RWPE2 (cell line): ENCODE data around the gene SUMF2.
"Not testable (repeated sequence)": the region's sequence is repeated elsewhere in the genome, so short reads cannot be mapped to it uniquely, and the experiment has no call there.

Source experiments
- ATAC-seq: fragments of 200-7000 bp; cut with Tn5 transposase; 3 replicates; pipeline ENCODE4 v1.9.1; 2021; ENCODE audit warnings: low read depth
- DNase-seq: peaks from one replicate; pipeline ENCODE4 v3.0.0-alpha.2; 2020; ENCODE audit warnings: low spot score
- H3K27ac ChIP-seq: fragments of 450-650 bp; 2 replicates; pipeline ENCODE4 v1.5.1; 2017; ENCODE audit warnings: mild to moderate bottlenecking; ENCODE audit not compliant: poor library complexity, severe bottlenecking
- H3K27me3 ChIP-seq: fragments of 250-450 bp; sonication (Bioruptor Pico); 2 replicates; pipeline ENCODE4 v1.5.1; 2021; ENCODE audit warnings: mild to moderate bottlenecking, moderate library complexity; ENCODE audit not compliant: insufficient read depth, poor library complexity, severe bottlenecking
- H3K36me3 ChIP-seq: fragments of 250-450 bp; sonication (Bioruptor Pico); 2 replicates; pipeline ENCODE4 v1.5.1; 2020; ENCODE audit warnings: low read depth, mild to moderate bottlenecking, moderate library complexity
- H3K4me1 ChIP-seq: fragments of 250-450 bp; sonication (Bioruptor Pico); 2 replicates; pipeline ENCODE4 v1.5.1; 2021; ENCODE audit warnings: mild to moderate bottlenecking, moderate library complexity; ENCODE audit not compliant: insufficient read depth, poor library complexity, severe bottlenecking
- H3K4me3 ChIP-seq: fragments of 250-450 bp; sonication (Bioruptor Pico); 2 replicates; pipeline ENCODE4 v1.5.1; 2021; ENCODE audit warnings: mild to moderate bottlenecking, moderate library complexity; ENCODE audit not compliant: severe bottlenecking
- H3K9me3 ChIP-seq: fragments of 250-450 bp; sonication (Bioruptor Pico); 2 replicates; pipeline ENCODE4 v1.5.1; 2021; ENCODE audit warnings: mild to moderate bottlenecking, moderate library complexity; ENCODE audit not compliant: severe bottlenecking
- TF ChIP-seq, protein P1 (sequence below): fragments of 450-650 bp; IDR thresholded peaks from one replicate; pipeline ENCODE4 v1.5.1; 2017; ENCODE audit warnings: mild to moderate bottlenecking, moderate library complexity; ENCODE audit not compliant: poor library complexity, severe bottlenecking

SUMF2 gene

DNA sequence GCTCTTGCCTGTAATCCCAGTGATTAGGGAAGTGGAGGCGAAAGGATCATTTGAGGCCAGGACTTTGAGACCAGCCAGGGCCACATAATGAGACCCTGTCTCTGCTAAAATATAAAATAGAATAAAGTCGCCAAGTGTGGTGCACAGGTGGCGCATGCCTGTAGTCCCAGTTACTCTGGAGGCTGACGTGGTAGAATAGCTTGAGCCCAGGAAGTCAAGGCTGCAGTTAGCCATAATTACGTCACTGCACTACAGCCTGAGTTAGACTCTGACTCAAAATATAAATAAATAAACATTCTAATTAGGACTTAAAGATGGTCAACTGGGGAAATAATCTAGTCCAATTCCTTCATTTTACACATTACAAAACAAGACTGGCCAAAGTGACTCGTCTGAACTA is 41.4 kb downstream of the SUMF2 start:
- ATAC-seq (peak; percentile 33; the same call in 1 of the 3 replicates), DNase-seq (no peak)
- Histone ChIP-seq H3K9me3 (no peaks in the 10 kb centered on the region), H3K36me3 (peaks cover 47% of the 10 kb centered on the region), H3K27ac (peak overlapping the region; percentile 70), H3K4me3 (peak overlapping the region; percentile 81), H3K4me1 (peaks cover 7% of the 10 kb centered on the region), H3K27me3 (no peaks in the 10 kb centered on the region)
- TF ChIP-seq, protein P1, sequence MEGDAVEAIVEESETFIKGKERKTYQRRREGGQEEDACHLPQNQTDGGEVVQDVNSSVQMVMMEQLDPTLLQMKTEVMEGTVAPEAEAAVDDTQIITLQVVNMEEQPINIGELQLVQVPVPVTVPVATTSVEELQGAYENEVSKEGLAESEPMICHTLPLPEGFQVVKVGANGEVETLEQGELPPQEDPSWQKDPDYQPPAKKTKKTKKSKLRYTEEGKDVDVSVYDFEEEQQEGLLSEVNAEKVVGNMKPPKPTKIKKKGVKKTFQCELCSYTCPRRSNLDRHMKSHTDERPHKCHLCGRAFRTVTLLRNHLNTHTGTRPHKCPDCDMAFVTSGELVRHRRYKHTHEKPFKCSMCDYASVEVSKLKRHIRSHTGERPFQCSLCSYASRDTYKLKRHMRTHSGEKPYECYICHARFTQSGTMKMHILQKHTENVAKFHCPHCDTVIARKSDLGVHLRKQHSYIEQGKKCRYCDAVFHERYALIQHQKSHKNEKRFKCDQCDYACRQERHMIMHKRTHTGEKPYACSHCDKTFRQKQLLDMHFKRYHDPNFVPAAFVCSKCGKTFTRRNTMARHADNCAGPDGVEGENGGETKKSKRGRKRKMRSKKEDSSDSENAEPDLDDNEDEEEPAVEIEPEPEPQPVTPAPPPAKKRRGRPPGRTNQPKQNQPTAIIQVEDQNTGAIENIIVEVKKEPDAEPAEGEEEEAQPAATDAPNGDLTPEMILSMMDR, result no peak

DNA sequence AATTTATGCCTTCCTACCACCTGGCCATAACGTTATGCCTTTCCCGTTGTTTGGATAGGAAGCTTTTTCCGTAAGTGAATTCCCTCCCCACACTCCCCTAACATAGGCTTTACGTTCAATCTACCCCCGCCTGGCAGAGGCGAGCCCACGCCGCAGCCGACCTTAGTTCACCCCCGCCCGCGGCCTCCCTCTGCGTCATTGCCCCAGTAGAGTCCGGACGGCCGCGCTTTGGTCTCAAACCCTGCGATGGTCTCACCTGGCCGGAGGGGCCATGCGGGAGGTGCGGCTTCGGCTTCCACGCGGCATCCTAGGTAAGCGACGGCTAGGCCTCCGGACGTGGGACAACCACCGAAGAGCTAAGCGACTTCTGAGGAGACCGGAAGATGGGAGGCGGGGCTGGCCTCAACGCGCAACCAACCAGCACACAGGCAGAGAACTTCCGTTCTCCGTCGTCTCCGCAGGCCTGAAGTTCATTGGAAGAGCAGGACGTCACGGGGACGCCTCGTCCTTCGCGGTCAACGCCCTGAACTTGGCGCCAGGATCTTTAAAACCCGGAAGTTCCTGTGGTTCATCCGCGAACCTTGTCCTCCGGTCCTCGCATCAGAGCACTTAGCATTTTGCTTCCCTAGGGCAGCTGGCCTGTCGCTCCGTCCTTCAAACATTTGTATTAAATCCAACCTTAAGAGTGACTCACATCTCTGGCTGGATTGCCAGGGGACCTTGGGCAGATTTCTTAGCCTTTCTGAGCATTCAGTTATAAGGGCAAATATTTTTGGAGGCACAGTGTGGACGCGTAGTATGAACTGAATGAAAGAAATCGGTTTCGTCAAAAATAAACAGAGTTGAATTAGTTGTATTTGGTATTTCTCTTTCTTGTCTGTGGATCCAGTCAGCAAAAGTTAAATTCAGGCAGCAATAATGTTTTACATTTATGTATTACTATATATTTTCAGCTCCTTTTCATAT is 42.3 kb downstream of the SUMF2 start, which contains the start of gene CHCHD2:
CHCHD2 (minus strand) TSS at position 369 of the 966 bp plus-strand sequence; CDS start at position 306, 63 bp downstream.
- ATAC-seq, result peak; percentile 99
- no peaks in the 10 kb centered on the region for H3K27me3 ChIP-seq
- peak within 1 kb of the TSS; percentile 81 for H3K4me3 ChIP-seq
- DNase-seq, result peak; percentile 96
- no peaks in the 10 kb centered on the region for H3K9me3 ChIP-seq
- H3K4me1 ChIP-seq, result peaks cover 7% of the 10 kb centered on the region
- peak within 1 kb of the TSS; percentile 70 for H3K27ac ChIP-seq
- TF ChIP-seq, protein P1, result no peak
- H3K36me3 ChIP-seq, result peaks cover 40% of the 10 kb centered on the region

DNA sequence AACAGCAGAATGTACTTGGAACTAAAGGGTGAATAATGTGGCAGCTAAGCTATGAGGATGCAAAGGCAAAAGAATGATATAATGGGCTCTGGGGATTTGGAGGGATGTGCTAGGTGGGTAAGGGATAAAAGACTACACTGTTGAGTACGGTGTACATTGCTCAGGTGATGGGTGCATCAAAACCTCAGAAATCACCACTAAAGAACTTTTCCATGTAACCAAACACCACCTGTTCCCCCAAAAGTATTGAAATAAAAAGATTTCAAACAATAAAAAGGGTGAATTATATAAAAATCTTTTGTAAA is 43.8 kb downstream of the SUMF2 start:
- Histone ChIP-seq H3K4me3 (no peak overlapping the region), H3K27ac (no peak overlapping the region), H3K36me3 (peaks cover 25% of the 10 kb centered on the region), H3K4me1 (peaks cover 7% of the 10 kb centered on the region), H3K9me3 (no peaks in the 10 kb centered on the region), H3K27me3 (no peaks in the 10 kb centered on the region)
- TF ChIP-seq, protein P1, result no peak
- DNase-seq (no peak), ATAC-seq (no peak)

DNA sequence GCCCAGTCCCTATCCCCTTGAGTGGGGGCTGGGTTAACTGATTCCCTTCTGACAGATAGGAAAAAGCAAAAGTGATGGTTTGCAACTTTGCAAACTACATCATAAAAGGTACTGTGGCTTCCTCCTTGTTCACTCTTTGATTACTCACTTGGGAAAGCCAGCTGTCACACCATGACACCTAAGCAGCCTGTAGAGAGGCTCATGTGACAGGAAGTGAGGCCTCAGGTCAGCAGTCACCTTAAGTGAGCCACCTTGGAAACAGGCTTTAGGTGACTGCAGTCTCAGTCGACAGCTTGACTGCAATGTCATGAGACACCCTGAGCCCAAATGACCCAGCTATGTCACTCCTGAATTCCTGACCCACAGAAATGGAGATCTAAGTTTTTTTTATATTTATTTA is 46.5 kb downstream of the SUMF2 start:
- H3K4me3 ChIP-seq, result no peak overlapping the region
- no peaks in the 10 kb centered on the region for H3K9me3 ChIP-seq
- ATAC-seq (no peak), DNase-seq (no peak)
- H3K27ac ChIP-seq, result no peak overlapping the region
- TF ChIP-seq, protein P1, result no peak
- H3K36me3 ChIP-seq, result no peaks in the 10 kb centered on the region; the same call in 1 of the 2 replicates
- no peaks in the 10 kb centered on the region for H3K27me3 ChIP-seq
- H3K4me1 ChIP-seq, result peaks cover 4% of the 10 kb centered on the region

DNA sequence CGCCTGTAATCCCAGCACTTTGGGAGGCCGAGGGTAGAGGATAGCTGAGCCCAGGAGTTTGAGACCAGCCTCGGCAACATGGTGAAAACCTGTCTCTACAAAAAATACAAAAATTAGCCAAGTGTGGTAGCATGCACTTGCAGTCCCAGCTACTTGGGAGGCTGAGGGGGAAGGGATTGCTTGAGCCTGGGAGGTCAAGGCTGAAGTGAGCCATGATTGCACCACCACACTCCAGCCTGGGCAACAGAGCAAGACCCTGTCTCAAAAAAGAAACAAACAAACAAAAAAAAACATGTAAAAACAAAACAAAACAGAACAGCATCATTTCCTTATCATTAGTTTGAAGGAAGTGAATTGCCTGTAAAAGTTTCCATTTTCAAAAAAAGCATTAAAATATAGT is 48.2 kb downstream of the SUMF2 start:
- H3K9me3 ChIP-seq, H3K27me3 ChIP-seq, DNase-seq, H3K4me1 ChIP-seq, H3K27ac ChIP-seq, H3K36me3 ChIP-seq, ATAC-seq, H3K4me3 ChIP-seq: not testable (repeated sequence)
